ENCODE results near the gene PRAMEF7.
"Not testable (repeated sequence)": the region's sequence is repeated elsewhere in the genome, so short reads cannot be mapped to it uniquely, and the experiment has no call there.

Gene PRAMEF7
- total RNA-seq: 0 to 0.44 (median 0) reads per million in 17 experiments

GRCh38 chr1:12916310-12916709 lies at the start of gene PRAMEF7:
Gene PRAMEF7 (plus strand): TSS chr1:12916610. CDS start chr1:12917693, 1,083 bp downstream.
- DNase-seq: not testable (repeated sequence)

GRCh38 chr1:12878453-12878852 lies 38.0 kb upstream of the PRAMEF7 start:
- not testable (repeated sequence) for DNase-seq

GRCh38 chr1:12886101-12886500 lies 30.3 kb upstream of the PRAMEF7 start, which contains the start of gene PRAMEF4:
Gene PRAMEF4 (minus strand): TSS chr1:12886201. CDS start chr1:12883394, 2,807 bp downstream.
- not testable (repeated sequence) for DNase-seq

- DNase-seq: not testable (repeated sequence)
Observed at GRCh38 chr1:12898170-12898569, 18.2 kb upstream of the PRAMEF7 start, which contains the start of gene PRAMEF10. Gene PRAMEF10 (minus strand): TSS chr1:12898270. CDS start chr1:12895847, 2,423 bp downstream.

- not testable (repeated sequence) for DNase-seq
Observed at GRCh38 chr1:12899186-12899585, 17.2 kb upstream of the PRAMEF7 start.

GRCh38 chr1:12903793-12904572 lies 12.4 kb upstream of the PRAMEF7 start:
- DNase-seq: not testable (repeated sequence)

- DNase-seq: not testable (repeated sequence)
Observed at GRCh38 chr1:12921749-12922148, 5.3 kb downstream of the PRAMEF7 start.

- peak in 1 of 4 experiments; percentile 1 for DNase-seq
Observed at GRCh38 chr1:12924368-12924767, 8.0 kb downstream of the PRAMEF7 start.

- not testable (repeated sequence) for DNase-seq
Observed at GRCh38 chr1:12947480-12947879, 31.1 kb downstream of the PRAMEF7 start, which contains the start of gene PRAMEF6. Gene PRAMEF6 (minus strand): TSS chr1:12947580. CDS start chr1:12942518, 5,062 bp downstream.
